GM21737 (cell line): ENCODE measurements around the gene TSPYL4.
"Not testable (repeated sequence)": the region's sequence is repeated elsewhere in the genome, so short reads cannot be mapped to it uniquely, and the experiment has no call there.

Source experiments
- ATAC-seq: cut with Tn5 transposase; IDR thresholded peaks from one replicate; pipeline ENCODE4 v1.9.1; 2021; ENCODE audit warnings: mild to moderate bottlenecking, moderate library complexity; ENCODE audit not compliant: unreplicated experiment

Gene TSPYL4

DNA sequence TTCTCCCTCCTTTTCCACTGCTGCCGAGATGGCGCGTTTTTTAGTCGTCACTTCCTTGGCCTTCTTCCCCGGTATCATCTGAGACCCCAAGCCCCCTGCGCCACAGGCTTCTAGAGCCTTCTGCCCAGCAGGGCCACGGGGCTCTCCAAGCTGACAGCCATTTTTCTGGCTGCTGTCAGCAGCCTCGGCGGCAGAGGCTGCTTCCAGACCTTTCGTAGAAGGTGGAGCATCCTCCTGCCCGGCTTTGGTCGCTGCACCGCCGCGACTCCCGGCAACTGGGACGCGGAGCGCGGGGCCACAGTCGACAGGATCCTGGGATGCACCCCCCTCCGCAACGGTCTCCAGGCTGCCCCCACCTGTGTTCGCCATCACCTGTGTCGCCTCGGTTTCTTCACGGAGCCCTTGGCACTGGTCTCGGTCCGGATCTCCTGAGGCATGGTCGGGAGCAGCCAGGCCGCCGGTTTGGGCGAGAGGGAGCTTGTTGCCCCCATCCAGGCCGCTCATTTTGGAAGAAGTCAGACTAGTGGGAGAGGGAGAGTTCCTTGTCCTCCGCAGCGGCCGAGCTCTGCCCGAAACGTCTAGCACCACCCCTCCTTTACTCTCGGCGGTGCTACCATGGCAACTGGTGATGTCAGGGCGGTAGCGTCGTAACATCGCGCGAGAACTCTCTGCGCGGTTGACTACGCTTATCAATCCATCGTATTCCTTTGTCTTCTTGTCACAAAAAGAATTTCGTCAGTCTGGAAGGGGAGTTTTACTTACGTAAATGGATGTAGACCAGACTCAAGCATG lies at the start of gene TSPYL4:
TSS of gene TSPYL4 (minus strand) at position 571 of the 792 bp plus-strand sequence. CDS start at position 504, 67 bp downstream.
- ATAC-seq = peak; percentile 99

DNA sequence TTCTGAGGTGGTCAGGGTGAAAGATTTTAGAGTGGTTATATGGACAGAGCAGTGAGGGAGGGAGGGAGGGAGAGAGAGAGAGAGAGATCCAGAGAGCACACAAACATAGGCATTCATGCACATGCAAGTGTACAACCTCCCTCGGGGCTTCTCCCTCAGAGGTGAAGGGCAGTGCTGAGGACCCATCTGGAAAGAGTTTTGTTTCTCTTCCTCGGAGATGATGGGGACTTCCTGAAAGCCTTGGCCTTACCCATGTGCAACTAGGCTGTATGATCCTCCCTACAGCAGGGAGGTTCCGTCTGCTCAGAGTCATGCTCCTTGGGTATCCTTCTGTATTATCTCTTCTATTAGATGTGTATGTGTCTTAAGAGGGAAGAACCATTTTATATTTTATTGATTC lies 47.2 kb upstream of the TSPYL4 start:
- no peak for ATAC-seq

DNA sequence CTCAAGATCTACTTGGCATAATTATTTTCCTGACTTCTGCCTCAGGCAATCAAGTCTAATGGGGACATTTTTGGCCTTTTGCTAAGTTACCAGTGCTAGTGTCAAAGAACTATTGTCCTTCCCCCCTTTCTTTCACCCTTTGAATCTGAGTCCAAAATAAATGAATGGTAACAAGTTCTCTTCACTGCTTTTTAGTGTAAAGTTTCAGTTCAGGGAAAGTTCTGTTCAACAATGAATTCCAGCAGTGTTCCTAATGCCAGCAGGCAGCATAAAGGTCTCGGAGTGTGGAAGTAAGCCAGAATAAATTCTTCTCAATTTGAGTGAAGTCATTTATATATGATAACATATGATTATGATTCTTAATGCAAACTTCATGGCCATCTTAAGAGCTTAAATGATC lies 46.7 kb upstream of the TSPYL4 start:
- ATAC-seq = no peak

DNA sequence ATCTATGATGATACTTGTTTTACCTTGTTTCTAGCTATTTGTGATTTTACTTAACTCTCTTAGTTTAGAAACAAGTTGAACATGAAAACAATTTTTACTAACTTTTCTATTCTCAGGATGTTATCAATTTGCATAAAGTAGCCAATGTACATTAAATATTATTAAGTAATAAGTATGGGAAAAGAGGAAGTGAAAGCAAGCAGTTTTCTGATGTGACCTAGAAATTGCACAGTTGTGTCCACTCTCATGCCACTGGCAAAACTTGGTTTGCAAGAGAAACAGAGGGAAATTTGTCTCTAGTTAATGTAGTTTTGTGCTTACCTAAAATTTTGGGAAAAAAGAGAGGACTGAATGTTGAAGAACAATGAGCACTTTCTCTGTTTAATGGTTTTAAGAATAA lies 45.1 kb upstream of the TSPYL4 start:
- ATAC-seq = no peak

DNA sequence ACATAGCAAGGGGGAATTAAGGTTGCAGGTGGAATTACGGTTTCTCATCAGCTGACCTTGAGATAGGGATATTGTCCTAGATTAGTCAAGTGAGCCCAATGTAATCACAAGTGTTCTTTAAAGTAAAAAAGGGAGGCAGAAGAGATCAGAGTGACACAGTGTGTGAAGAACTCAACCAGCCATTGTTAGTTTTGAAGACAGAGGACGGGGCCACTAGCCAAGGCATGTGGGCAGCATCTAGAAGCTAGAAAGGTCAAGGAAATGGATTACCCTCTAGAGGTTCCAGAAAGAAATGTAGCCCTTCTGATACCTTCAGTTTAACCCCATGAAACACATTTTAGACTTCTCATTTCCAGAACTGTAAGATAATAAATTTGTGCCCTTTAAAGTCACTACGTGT lies 44.4 kb upstream of the TSPYL4 start:
- no peak for ATAC-seq

DNA sequence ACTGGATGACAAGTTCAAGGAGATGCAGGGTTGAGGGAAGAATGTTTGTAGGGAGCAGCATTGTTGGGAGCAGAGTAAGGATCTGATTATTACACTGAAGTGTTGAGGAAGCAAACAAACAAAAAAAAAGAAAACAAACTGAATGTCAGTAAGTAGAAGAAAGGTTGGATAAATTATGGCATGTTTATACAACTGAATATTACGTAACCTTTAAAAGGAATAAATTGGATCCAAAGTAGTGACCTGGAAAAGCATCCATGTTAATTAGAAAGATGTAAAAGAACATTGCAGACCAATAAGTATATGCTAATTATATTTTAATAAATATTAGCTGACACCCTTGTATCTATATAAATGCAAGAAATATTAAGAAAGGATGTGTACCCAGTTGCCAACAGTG lies 38.7 kb upstream of the TSPYL4 start:
- ATAC-seq = no peak

DNA sequence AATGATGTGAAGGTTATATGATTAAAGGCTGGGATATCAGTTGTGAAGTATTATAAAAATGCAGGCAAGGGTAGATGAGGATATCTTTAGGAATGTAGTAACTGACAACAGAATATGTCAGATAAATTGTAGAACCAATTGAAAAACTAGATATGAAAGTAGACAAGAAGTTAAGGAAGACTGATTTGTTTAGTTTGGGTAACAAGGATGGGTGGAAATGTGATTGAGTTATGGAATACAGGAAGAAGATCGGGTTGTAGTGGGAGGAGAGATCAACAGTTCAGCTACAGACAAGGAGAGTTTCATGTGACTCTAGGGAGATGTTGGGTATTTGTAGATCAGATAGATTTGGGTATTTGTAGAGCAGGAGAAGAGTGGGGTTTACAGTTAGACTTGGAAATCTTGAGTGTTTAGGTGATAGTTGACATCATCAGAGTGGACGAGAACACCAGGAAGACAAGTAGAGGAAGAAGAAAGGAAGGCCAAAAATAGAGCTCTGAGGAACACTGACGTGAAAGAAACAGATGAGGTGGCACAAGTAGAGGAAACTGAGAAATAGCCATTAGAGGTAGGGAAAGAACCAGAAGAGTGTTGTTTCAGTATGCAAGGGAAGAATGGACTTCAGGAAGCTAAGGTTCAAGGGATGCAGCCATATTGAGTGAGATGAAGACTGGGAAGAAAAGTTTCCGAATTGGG lies 38.0 kb upstream of the TSPYL4 start:
- no peak for ATAC-seq

DNA sequence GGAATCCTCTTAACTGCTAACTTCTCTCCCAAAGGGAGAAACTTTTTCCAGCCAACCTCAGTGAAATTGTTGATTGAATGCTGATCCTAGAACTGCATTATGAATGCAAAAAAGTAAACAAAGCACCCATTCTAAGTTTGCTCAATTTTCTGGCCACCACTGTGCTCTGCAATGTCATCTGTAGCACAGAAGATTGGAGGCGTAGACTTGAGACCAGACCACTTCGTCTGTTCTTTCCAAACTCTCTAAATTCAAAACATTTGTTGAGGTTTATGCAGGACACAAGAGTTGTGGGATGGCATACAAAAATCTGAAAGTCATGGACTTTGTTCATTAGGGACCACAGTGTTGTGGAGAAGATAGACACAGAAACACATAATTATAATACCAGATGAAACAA lies 36.9 kb upstream of the TSPYL4 start:
- ATAC-seq = no peak

DNA sequence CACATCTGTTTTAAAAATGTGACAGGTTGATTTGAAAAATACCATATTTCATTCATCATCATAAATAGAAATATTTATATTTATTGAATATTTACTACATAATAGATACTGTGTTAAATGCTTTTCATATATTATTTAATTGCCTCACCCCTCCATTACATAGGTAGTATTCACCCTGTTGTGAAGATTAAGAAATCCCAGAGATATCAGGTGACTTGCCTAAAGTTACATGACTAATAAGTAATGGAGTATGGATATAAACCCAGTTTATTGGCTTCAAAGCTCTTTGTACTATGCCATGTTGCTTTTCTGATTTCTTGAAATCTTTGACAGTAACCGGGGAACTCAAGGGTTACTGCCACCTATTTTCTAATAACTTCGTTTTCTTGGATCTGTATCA lies 36.0 kb upstream of the TSPYL4 start:
- ATAC-seq = no peak

DNA sequence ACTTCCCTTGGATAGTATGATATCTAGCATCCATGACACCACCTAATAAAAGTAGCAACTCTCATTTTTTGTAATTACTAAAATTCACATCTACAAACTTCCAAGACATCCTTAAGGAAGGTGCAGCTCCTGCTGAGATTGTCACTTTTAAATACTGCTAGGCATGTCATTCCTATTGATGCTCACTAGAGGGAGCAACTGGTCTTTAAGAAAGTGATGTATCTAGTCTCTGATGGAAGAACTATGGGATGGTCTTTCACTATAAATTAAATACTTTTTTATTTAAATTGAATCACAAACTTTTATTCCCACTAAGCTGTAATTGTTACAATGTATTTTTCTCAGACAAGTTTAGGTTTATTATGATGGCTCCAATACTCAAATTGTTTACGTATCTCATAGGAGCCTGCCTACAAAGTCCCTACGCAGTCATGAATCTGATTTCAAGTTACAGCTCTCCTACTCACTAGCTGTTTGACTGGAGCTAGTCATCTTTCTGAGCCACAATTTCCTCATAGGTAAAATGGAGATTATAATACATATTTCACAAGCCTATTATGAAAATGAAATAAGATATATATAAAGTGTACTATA lies 33.9 kb upstream of the TSPYL4 start:
- ATAC-seq = peak; percentile 57

DNA sequence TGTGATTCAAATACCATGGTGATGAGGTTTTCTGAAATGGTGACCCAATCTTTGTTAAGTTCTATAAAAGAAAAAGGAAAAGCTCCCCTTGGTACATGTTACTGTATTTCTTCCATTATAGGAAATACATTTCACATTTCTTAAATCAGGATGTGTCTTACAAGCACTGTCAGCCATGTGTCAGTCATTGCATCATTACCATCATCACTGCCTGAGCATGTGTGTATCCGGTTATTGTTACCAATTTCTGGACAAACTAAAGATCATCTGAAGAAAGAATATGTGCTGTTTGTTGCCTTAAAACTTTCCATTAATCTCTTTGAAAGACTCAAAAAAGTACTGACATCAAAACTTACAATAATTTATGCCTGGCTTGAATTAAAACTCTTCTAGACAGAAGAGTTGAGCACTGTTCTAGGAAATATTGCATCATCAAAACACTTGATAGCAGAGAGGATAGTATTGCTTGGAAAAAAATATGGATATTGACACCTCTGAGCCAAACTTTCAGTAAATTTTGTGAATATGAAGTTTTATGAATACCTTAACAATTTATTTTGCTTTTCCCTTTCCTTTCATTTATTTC lies 33.0 kb upstream of the TSPYL4 start:
- no peak for ATAC-seq

DNA sequence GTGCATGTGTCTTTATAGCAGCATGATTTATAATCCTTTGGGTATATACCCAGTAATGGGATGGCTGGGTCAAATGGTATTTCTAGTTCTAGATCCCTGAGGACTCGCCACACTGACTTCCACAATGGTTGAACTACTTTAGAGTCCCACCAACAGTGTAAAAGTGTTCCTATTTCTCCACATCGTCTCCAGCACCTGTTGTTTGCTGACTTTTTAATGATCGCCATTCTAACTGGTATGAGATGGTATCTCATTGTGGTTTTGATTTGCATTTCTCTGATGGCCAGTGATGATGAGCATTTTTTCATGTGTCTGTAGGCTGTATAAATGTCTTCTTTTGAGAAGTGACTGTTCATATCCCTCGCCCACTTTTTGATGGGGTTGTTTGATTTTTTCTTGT lies 31.1 kb upstream of the TSPYL4 start:
- ATAC-seq = not testable (repeated sequence)

DNA sequence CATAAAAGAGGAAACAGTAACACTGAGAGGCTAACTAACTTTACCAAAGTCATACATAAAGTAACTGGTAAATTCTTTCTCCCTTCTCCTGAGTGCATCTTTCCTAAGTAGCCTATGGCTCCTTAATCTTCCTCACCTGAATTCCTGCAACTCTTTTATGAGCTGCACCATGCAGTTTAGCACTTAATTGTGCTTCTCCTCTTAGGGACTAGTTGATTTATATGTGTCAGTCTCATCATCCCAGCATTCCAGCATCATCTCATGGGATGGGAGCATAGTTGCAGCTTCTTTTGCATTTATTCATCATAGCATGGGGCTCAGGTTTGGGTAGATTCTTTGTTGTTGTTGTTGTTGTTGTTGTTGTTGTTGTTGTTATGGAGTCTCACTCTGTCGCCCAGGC lies 29.3 kb upstream of the TSPYL4 start:
- no peak for ATAC-seq

DNA sequence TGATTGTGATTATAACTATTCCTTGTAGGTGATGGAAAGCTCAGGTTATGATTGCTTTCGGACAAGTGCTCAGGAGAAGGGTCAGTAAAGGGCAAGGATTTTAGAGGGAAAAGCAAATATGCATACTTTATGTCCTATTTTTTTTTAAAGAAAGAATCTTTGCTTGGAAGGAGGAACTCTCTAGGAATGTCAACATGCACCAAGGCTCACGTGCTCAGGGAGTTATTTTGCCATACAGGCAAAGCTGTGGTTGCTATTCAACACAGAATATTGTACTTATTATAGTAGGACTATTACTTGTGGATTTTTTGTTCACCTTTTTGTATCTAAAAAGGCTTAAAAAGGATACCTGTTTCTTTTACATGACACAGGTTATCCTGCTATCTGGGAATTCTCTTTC lies 28.8 kb upstream of the TSPYL4 start:
- no peak for ATAC-seq

DNA sequence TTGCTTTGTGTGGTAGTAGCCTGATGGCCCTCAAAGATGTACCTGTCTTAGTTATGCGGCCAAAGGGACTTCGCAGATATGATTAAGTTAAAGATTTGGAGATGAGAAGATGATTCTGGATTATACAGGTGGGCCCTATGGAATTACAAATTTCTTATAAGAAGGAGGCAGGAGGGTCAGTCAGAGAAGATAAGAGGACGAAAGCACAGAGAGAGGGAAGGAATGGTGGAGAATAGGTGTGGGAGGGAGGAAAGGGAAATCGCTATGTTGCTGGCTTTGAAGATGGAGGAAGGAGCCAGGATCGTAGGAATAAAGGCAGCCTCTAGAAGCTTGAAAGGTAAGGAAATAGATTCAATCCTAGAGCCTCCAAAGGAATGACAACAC lies 27.1 kb upstream of the TSPYL4 start:
- no peak for ATAC-seq

DNA sequence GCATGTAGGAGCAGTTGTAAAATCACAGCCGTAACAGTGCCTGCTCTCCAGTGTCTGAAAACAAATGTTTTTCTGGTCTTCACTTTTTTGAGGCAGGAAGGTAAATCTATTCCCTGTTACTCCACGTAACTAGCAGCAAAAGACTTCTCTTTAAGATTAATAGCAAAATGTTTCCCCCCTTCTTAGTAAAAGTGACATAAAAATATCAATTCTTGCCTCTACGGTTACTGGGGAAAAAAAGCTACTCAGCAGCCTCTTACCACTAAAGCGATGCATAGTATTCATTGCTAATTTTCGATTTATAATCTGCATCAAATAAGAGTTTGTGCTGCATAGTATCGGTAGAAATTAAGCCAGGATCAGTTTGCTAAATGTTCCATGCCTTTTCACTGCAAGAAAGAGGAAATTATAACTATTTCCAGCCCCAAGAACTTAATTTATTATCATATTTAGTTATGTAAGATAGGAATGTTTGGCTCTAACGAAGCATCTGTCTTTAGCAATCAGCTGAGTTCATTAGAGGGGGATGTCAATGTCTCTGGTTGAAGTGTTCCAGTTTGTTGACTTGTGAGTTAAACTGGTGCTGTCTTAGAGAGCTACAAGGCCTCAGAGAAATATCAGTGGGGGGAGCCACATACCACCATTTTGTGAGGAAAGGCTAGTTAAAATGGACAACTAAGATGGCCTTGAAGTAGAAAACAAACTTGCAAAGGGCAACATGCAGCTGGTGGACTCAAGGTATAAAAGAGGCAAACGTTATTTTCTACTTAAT lies 26.5 kb upstream of the TSPYL4 start:
- no peak for ATAC-seq

DNA sequence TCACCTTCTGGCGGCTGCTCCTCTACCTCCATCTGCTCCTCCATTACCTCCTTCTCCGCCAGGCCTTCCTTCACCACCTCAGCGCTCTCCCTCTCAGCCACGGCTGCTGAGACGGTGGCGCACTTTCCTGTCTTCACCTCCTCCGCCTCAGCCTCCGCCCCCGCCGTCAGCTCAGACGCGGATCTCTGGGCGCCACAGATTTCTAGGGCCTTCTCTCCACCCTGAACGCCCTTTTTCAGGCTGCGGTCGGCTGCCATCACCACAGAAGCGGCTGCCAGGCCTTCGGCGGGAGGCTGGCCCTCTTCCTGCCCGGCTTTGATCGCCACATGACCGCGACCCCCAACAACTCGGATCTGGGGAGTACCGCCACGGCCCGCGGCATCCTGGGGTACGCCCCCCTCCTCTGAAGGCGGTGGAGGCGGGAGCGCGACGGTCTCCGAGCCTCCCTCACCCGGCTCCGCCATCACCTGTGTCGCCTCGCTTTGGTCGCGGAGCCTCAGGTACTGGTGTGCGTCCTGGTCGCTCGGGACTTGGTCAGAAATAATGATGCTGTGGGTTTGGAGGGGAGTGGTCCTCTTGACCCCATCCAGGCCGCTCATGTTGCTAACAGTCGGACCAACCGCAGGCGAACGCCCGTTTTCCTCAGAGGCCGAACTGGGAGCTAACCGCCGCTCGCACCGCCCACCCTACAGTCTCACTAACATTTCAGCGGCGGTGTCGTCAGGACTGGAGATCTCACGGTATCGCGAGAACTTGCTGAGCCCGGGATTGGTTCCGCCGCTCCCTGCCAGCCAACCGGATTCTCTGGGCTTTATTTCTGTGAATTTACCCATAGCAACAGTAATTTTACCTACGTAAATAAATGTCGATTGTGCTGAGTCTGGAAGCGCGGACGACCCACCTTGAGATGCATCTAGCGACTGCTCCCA lies 25.6 kb upstream of the TSPYL4 start, which contains the start of gene TSPYL1:
TSS of gene TSPYL1 (minus strand) at position 699 of the 929 bp plus-strand sequence. CDS start at position 599, 100 bp downstream.
- peak; percentile 98 for ATAC-seq

DNA sequence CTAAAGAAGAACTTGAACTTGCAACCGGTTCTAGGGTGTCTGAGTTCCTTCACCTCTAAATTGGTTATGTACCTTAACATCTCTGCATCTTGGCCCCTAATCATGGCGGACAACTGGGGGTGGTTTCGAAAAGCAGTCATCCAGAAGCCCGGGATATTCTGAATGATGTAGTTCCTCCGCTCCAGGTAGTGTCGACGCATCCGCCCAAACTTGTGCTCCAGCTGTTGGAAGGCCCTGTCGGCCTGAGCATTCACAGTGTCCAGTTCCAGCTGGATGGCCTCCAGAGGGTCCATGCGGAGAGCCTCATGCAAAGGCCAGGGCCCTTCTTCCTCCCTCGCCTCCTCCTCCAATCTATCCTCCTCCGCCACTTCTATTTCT lies 25.0 kb upstream of the TSPYL4 start:
- ATAC-seq = peak; percentile 5

DNA sequence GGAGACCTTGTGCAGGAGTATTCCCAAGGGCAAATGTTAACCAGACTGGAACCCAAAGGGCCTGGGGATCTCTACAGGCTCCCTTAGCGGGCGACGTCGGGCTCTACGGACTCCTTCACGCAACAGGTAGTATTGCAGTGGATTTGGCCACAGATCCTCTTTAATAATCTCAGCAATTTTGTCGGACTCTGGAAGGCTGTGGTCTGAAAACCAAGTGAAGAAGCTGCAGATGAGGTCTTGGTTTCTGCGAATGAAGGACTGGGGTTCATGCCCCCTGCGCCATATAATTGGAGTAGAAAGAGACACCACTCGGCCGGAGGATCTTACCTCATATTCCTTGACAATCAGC lies 24.6 kb upstream of the TSPYL4 start:
- ATAC-seq = no peak

DNA sequence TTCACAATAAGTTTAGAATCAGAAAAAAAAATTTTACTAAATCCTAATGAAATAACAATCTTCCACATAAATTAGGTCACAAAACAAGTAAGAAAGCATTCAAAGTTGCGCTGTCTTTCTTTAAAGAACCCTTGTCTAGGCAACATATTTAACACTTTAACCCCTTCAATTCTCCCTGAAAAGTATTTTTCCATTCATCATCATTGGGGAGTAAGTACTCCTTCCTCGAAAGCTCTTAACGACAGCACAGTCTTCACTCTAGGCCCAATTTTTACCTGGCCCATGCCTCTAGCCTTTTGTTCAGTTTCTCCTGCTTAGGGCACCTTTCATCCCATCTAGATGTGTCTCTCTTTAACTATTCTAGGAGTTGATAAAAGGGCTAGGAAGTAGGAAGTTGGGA lies 23.2 kb upstream of the TSPYL4 start:
- ATAC-seq = no peak
